HL-60 (cell line): ENCODE results near the gene COQ2.
A peak's percentile ranks its signal among the peaks of the same experiment; 100 is the strongest.
"Not testable (repeated sequence)": the region's sequence is repeated elsewhere in the genome, so short reads cannot be mapped to it uniquely, and the experiment has no call there.

Source experiments
- DNase-seq, 2 experiments: peaks; one replicate each; pipeline ENCODE4 v3.0.0-alpha.2; 2010 to 2020; ENCODE audit warnings: low read depth in 1 of 2, low spot score in 1 of 2
- H3K27ac ChIP-seq: fragments of 250-450 bp; sonication (Bioruptor Pico); replicated peaks from 2 replicates; pipeline ENCODE4 v1.5.1; 2020; ENCODE audit warnings: mild to moderate bottlenecking, moderate library complexity
- H3K27me3 ChIP-seq: fragments of 250-450 bp; sonication (Bioruptor Pico); 2 replicates; pipeline ENCODE4 v1.5.1; 2021; ENCODE audit warnings: mild to moderate bottlenecking, moderate library complexity; ENCODE audit not compliant: insufficient read depth, poor library complexity, severe bottlenecking
- H3K4me3 ChIP-seq: replicated peaks from 2 replicates; pipeline ENCODE4 v1.5.1; 2011; ENCODE audit warnings: mild to moderate bottlenecking, control low read depth, low read length; ENCODE audit not compliant: insufficient read depth
- GABPA ChIP-seq: IDR thresholded peaks from 2 replicates; pipeline ENCODE4 v1.6.1; 2012; ENCODE audit warnings: low read depth
- POLR2AphosphoS5 ChIP-seq: IDR thresholded peaks from 2 replicates; pipeline ENCODE4 v1.6.1; 2012; ENCODE audit warnings: low read depth
- SPI1 ChIP-seq: IDR thresholded peaks from 2 replicates; pipeline ENCODE4 v1.6.1; 2012; ENCODE audit warnings: low read depth, mild to moderate bottlenecking, borderline replicate concordance
- TF ChIP-seq, protein P1 (sequence below): IDR thresholded peaks from one replicate; pipeline ENCODE4 v1.5.1; 2011; ENCODE audit warnings: low read length, control low read depth, inconsistent platforms; ENCODE audit not compliant: insufficient read depth
- TF ChIP-seq, protein P2 (sequence below): IDR thresholded peaks from 2 replicates; pipeline ENCODE4 v1.6.1; 2012; ENCODE audit warnings: low read depth; ENCODE audit not compliant: insufficient replicate concordance

COQ2 gene

DNA sequence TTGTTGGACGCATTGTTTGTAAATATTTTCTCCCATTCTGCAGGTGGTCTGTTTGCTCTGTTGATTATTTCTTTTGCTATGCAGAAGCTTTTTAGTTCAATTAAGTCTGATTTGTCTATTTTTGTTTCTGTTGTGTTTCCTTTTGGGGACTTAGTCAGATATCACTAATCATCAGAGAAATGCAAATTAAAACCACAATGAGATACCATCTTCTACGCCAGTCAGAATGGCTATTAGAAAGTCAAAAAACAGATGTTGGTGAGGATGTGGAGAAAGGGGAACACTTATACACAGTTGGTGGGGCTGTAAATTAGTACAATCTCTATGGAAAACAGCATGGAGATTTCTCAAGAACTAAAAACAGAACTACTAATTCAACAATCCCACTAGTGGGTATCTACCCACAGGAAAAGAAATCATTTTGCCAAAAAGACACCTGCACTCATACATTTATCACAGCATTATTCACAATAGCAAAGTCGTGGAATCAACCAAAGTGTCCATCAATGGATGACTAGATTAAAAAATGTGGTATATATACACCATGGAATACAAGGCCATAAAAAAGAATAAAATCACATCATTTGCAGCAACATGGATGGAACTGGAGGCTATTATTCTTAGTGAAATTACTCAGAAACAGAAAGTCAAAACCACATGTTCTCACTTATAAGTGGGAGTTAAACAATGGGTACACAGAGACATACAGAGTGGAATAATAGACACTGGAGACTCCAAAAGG is 8.1 kb downstream of the COQ2 start:
- Histone ChIP-seq H3K27ac (no peak overlapping the region; the same call in 1 of the 2 replicates), H3K27me3 (no peaks in the 10 kb centered on the region), H3K4me3 (no peak overlapping the region)
- no peak for DNase-seq
- TF ChIP-seq, protein P1, sequence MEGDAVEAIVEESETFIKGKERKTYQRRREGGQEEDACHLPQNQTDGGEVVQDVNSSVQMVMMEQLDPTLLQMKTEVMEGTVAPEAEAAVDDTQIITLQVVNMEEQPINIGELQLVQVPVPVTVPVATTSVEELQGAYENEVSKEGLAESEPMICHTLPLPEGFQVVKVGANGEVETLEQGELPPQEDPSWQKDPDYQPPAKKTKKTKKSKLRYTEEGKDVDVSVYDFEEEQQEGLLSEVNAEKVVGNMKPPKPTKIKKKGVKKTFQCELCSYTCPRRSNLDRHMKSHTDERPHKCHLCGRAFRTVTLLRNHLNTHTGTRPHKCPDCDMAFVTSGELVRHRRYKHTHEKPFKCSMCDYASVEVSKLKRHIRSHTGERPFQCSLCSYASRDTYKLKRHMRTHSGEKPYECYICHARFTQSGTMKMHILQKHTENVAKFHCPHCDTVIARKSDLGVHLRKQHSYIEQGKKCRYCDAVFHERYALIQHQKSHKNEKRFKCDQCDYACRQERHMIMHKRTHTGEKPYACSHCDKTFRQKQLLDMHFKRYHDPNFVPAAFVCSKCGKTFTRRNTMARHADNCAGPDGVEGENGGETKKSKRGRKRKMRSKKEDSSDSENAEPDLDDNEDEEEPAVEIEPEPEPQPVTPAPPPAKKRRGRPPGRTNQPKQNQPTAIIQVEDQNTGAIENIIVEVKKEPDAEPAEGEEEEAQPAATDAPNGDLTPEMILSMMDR = no peak
- TF ChIP-seq SPI1 (no peak; the same call in 1 of the 2 replicates), GABPA (no peak), POLR2AphosphoS5 (no peak)
- TF ChIP-seq, protein P2, sequence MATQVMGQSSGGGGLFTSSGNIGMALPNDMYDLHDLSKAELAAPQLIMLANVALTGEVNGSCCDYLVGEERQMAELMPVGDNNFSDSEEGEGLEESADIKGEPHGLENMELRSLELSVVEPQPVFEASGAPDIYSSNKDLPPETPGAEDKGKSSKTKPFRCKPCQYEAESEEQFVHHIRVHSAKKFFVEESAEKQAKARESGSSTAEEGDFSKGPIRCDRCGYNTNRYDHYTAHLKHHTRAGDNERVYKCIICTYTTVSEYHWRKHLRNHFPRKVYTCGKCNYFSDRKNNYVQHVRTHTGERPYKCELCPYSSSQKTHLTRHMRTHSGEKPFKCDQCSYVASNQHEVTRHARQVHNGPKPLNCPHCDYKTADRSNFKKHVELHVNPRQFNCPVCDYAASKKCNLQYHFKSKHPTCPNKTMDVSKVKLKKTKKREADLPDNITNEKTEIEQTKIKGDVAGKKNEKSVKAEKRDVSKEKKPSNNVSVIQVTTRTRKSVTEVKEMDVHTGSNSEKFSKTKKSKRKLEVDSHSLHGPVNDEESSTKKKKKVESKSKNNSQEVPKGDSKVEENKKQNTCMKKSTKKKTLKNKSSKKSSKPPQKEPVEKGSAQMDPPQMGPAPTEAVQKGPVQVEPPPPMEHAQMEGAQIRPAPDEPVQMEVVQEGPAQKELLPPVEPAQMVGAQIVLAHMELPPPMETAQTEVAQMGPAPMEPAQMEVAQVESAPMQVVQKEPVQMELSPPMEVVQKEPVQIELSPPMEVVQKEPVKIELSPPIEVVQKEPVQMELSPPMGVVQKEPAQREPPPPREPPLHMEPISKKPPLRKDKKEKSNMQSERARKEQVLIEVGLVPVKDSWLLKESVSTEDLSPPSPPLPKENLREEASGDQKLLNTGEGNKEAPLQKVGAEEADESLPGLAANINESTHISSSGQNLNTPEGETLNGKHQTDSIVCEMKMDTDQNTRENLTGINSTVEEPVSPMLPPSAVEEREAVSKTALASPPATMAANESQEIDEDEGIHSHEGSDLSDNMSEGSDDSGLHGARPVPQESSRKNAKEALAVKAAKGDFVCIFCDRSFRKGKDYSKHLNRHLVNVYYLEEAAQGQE = no peak

DNA sequence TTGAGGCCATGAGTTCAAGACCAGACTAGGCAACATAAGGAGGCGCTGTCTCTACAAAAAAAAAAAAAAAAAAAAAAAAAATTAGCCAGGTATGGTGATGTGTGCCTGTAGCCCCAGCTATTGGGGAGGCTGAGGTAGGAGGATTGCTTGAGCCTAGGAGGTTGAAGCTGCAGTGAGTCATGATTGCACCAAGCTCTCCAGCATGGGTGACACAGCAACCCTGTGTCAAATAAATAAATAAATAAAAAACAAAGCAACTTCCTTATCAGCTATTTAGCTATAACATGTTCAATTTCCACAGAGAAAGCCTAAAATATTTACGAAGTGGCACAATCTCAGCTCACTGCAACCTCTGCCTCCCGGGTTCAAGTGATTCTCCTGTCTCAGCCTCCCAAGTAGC is 10.7 kb downstream of the COQ2 start:
- H3K4me3 ChIP-seq, H3K27ac ChIP-seq, H3K27me3 ChIP-seq, DNase-seq: not testable (repeated sequence)

DNA sequence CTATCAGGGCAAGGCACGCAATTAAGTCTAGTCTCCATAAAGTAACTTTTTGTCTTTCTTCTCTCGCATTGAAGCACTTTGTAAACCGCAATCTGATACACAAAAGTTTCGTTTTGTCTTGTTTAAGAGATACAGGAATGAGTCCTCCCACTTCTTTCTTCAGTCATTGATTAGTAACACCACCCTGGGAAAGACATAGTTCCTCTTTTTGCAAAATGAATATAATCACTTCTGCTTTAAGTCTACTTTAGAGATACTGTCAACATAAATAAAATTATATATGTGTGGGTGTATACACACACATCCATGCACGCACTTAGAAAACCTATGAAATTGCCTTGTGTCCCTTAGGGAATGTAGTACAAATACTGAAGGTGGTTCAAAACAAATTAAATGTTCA is 11.7 kb downstream of the COQ2 start:
- no peaks in the 10 kb centered on the region for H3K27me3 ChIP-seq
- H3K27ac ChIP-seq = peak overlapping the region; percentile 9
- TF ChIP-seq, protein P1 = no peak
- TF ChIP-seq SPI1 = peak; percentile 52; the same call in 1 of the 2 replicates
- H3K4me3 ChIP-seq = no peak overlapping the region
- DNase-seq = peak in 1 of 2 experiments; percentile 28

DNA sequence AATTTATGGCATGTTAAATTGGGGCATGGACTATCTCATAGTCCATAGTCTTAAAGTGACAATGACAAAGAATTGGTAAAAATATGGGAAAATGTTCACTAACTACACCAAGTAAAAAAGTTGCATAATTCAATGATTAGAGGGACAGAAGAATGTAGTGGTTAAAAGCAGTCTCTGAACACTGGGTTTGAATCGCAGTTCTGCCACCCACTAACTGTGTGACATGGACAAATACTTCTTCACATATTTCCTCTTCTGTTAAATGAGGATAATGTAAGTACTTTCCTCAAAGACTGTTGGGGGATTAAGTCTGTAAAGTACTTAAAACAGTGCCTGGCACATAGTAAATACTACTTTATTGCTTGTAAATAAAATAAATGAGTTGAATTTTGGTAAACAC is 15.3 kb downstream of the COQ2 start:
- no peak overlapping the region for H3K4me3 ChIP-seq
- no peak for DNase-seq
- no peaks in the 10 kb centered on the region for H3K27me3 ChIP-seq
- peak overlapping the region; percentile 88 for H3K27ac ChIP-seq
- TF ChIP-seq, protein P2 = no peak
- TF ChIP-seq, protein P1 = no peak
- TF ChIP-seq POLR2AphosphoS5 (no peak), SPI1 (no peak), GABPA (no peak)
